ENCODE measurements around the gene MCM6. TPM values are rescaled to one million over a fixed set of nuclear protein-coding genes. Genes with fewer than 3 reads are reported as not detected.
A peak's percentile ranks its signal among the peaks of the same experiment; 100 is the strongest.

The MCM6 gene
- total RNA-seq, 1 experiment from 2014 or later = 13.5 TPM

GRCh38 chr2:135845257-135845656 lies 31.0 kb downstream of the MCM6 start:
- BruUV-seq (replicated peaks) = no TSS peak
- CTCF ChIA-PET = no interaction called here
- POLR2A ChIA-PET = no interaction called here
- TF ChIP-seq CTCF (IDR thresholded peaks at IDR 0.05; ENCODE audit: unreplicated experiment) = no peak
- intact Hi-C loops (cut with micrococcal nuclease) = no loop called here
- DNase-seq (ENCODE audit: unreplicated experiment) = no peak
- Mint-ChIP-seq H3K27me3 (ENCODE audit: insufficient read depth, unreplicated experiment) (no peaks in the 10 kb centered on the region), H3K9me3 (ENCODE audit: unreplicated experiment) (no peaks in the 10 kb centered on the region), H3K4me1 (ENCODE audit: insufficient read depth, unreplicated experiment) (no peaks in the 10 kb centered on the region), H3K4me3 (ENCODE audit: unreplicated experiment) (no peak overlapping the region), H3K27ac (ENCODE audit: low read depth, unreplicated experiment) (no peak overlapping the region), H3K36me3 (ENCODE audit: insufficient read depth, unreplicated experiment) (peaks cover 56% of the 10 kb centered on the region)

DNA sequence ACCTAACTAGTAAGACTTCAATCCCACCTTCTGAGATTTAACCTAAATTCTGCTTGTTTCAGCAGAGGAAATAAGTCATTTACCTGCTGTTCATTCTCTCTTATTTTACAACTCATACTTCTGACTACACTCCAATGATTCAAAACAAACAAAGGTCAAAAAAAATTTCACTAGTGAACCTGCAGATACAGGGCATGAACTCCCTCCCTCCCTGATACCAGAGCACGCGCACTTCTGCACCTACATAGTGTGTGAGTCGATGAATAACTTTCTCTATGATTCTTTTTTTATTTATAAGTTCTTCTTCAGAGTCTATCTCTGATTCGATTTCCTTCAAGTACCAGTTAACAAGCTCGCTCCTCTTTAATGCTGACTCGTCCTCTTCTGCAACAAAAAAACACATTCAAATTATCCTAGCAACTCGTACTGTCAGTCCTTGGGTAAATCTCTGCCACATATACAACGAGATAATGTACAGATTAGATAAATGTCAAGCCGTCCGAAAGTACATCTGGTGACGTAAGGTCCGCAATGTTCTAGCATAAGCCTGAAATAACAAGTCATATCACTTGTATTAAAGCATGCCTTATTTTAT lies 31.8 kb downstream of the MCM6 start:
- intact Hi-C loops (cut with micrococcal nuclease) = no loop called here
- DNase-seq (ENCODE audit: unreplicated experiment) = no peak
- no peak overlapping the region for H3K4me3 Mint-ChIP-seq (ENCODE audit: unreplicated experiment)
- H3K9me3 Mint-ChIP-seq (ENCODE audit: unreplicated experiment) = no peaks in the 10 kb centered on the region
- BruUV-seq (replicated peaks) = no TSS peak
- CTCF ChIA-PET = interaction anchor here (0.6 kb wide), 1 partner anchor 1032 kb away, joined by 4 read pairs; no protein-coding TSS in a partner anchor
- POLR2A ChIA-PET = no interaction called here
- no peaks in the 10 kb centered on the region for H3K4me1 Mint-ChIP-seq (ENCODE audit: insufficient read depth, unreplicated experiment)
- H3K27ac Mint-ChIP-seq (ENCODE audit: low read depth, unreplicated experiment) = no peak overlapping the region
- no peak for TF ChIP-seq CTCF (IDR thresholded peaks at IDR 0.05; ENCODE audit: unreplicated experiment)
- H3K27me3 Mint-ChIP-seq (ENCODE audit: insufficient read depth, unreplicated experiment) = no peaks in the 10 kb centered on the region
- peaks cover 51% of the 10 kb centered on the region for H3K36me3 Mint-ChIP-seq (ENCODE audit: insufficient read depth, unreplicated experiment)

- no peak for DNase-seq (ENCODE audit: unreplicated experiment)
- no peaks in the 10 kb centered on the region for H3K9me3 Mint-ChIP-seq (ENCODE audit: unreplicated experiment)
- POLR2A ChIA-PET = no interaction called here
- BruUV-seq (replicated peaks) = no TSS peak
- intact Hi-C loops (cut with micrococcal nuclease) = no loop called here
- H3K27ac Mint-ChIP-seq (ENCODE audit: low read depth, unreplicated experiment) = peak overlapping the region; percentile 41
- peaks cover 44% of the 10 kb centered on the region for H3K36me3 Mint-ChIP-seq (ENCODE audit: insufficient read depth, unreplicated experiment)
- no peak for TF ChIP-seq CTCF (IDR thresholded peaks at IDR 0.05; ENCODE audit: unreplicated experiment)
- no peaks in the 10 kb centered on the region for H3K27me3 Mint-ChIP-seq (ENCODE audit: insufficient read depth, unreplicated experiment)
- no peaks in the 10 kb centered on the region for H3K4me1 Mint-ChIP-seq (ENCODE audit: insufficient read depth, unreplicated experiment)
- H3K4me3 Mint-ChIP-seq (ENCODE audit: unreplicated experiment) = no peak overlapping the region
- CTCF ChIA-PET = interaction anchor here (0.6 kb wide), 1 partner anchor 1033 kb away, joined by 4 read pairs; no protein-coding TSS in a partner anchor
Observed at GRCh38 chr2:135843671-135844070, 32.6 kb downstream of the MCM6 start.

DNA sequence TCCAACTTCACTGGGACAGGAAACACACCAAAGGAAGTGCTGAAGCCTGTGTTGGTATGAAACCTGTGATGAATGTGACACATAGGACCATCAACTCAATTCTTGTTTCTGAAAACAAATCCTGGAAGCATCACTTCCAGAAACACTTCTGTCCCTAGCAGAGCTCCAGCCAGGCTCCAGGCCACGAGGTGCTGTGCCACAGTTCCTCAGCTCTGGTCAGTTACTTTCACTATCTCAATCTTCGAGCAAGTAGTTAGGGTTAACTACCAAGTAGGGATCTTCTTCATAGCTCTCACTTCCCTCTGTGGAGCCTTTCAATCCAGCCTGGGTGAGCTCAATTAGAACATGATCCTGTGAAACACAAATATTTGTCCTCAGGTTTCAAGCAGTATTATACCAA lies 35.6 kb downstream of the MCM6 start:
- peak overlapping the region; percentile 66 for H3K27ac Mint-ChIP-seq (ENCODE audit: low read depth, unreplicated experiment)
- H3K9me3 Mint-ChIP-seq (ENCODE audit: unreplicated experiment) = no peaks in the 10 kb centered on the region
- H3K36me3 Mint-ChIP-seq (ENCODE audit: insufficient read depth, unreplicated experiment) = peaks cover 23% of the 10 kb centered on the region
- intact Hi-C loops (cut with micrococcal nuclease) = no loop called here
- ChIA-PET POLR2A (interaction anchor here (0.7 kb wide), 1 partner anchor 17 kb away, joined by 3 read pairs; no protein-coding TSS in a partner anchor), CTCF (interaction anchor here (0.7 to 1.1 kb wide), 4 partner anchors 9 to 44 kb away, joined by 3 to 6 read pairs (median 4); no protein-coding TSS in a partner anchor)
- H3K27me3 Mint-ChIP-seq (ENCODE audit: insufficient read depth, unreplicated experiment) = no peaks in the 10 kb centered on the region
- H3K4me1 Mint-ChIP-seq (ENCODE audit: insufficient read depth, unreplicated experiment) = no peaks in the 10 kb centered on the region
- TF ChIP-seq CTCF (IDR thresholded peaks at IDR 0.05; ENCODE audit: unreplicated experiment) = no peak
- no TSS peak for BruUV-seq (replicated peaks)
- no peak overlapping the region for H3K4me3 Mint-ChIP-seq (ENCODE audit: unreplicated experiment)
- no peak for DNase-seq (ENCODE audit: unreplicated experiment)

All from MCF 10A (cell line).